Measurements from ENCODE around the gene LARP4B.

Gene LARP4B

DNA sequence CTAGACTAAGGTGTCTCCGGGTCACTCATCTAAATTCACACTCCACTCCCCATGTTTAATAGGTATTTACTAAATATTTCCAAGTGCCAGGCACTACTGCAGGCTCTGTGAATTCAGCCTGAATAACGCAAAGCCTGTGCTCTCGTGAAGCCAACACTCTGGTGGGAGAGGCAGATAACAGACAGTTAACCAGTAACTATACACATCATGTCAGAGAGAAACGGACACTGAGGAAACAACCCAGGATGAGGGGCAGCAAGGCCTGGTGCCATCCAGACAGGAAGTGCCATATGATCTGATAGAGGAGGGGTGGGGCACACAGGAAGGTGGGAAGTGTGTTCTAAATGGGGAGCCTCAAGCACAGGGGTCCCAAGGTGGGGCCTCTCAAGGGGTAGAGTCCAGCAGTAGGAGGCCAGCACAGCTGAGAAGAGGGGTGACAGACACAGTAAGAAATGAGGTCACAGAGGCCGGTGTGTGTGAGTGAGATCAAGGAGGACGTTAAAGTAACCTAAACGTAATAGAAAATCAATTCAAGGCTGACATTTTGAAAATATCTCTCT is 85.3 kb downstream of the LARP4B start:
- H3K4me3 ChIP-seq (ENCODE audit: control insufficient read depth, low read depth, low read length) = no peak overlapping the region
- no peak for DNase-seq (ENCODE audit: low read depth)
- TF ChIP-seq, protein P1, sequence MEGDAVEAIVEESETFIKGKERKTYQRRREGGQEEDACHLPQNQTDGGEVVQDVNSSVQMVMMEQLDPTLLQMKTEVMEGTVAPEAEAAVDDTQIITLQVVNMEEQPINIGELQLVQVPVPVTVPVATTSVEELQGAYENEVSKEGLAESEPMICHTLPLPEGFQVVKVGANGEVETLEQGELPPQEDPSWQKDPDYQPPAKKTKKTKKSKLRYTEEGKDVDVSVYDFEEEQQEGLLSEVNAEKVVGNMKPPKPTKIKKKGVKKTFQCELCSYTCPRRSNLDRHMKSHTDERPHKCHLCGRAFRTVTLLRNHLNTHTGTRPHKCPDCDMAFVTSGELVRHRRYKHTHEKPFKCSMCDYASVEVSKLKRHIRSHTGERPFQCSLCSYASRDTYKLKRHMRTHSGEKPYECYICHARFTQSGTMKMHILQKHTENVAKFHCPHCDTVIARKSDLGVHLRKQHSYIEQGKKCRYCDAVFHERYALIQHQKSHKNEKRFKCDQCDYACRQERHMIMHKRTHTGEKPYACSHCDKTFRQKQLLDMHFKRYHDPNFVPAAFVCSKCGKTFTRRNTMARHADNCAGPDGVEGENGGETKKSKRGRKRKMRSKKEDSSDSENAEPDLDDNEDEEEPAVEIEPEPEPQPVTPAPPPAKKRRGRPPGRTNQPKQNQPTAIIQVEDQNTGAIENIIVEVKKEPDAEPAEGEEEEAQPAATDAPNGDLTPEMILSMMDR (IDR thresholded peaks at IDR 0.05; ENCODE audit: control insufficient read depth, insufficient read depth, low read depth, low read length, missing control alignments) = no peak

DNA sequence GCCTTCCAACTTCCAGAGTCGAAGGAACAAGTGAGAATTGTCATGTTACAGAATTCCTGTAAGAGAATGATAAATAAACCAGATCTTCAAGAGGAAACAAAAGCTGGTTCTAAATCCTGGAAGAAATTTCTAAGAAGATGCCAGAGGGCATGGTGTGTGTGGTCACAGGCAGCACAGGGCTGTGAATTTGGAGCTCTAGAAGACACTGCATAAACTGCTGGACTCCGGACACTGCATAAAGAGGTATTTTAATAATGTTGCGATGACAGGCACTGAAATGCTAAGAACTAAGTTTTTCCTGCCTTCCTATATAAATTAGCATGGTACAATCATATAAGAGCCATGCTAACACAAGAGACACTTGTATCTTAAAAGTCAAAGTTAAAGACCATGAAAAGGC is 86.0 kb downstream of the LARP4B start:
- DNase-seq (ENCODE audit: low read depth) = no peak
- H3K4me3 ChIP-seq (ENCODE audit: control insufficient read depth, low read depth, low read length) = no peak overlapping the region

DNA sequence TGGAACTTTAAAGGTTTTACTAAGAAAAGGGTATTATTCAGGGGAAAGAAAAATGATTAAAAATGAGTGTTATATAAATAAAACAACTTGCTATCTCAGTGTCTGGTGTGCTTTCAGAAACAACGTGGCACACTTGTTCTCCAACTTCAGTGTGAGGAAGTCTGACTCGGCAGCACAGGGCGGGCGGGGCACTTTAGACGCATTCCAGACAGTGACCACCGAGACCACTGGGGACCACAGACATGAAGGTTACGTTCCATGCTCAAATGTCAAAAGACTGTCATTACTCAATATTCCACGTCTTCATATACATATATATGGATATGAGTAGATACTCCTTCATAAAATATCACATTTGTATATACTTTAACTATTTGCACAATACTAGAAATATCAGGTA is 87.0 kb downstream of the LARP4B start:
- TF ChIP-seq, protein P1 (IDR thresholded peaks at IDR 0.05; ENCODE audit: control insufficient read depth, insufficient read depth, low read depth, low read length, missing control alignments) = no peak
- DNase-seq (ENCODE audit: low read depth) = peak; percentile 25
- H3K4me3 ChIP-seq (ENCODE audit: control insufficient read depth, low read depth, low read length) = no peak overlapping the region

More for the DNA sequence above, 86.0 kb downstream of the LARP4B start:
- TF ChIP-seq, protein P1 (IDR thresholded peaks at IDR 0.05; ENCODE audit: control insufficient read depth, insufficient read depth, low read depth, low read length, missing control alignments) = no peak

DNA sequence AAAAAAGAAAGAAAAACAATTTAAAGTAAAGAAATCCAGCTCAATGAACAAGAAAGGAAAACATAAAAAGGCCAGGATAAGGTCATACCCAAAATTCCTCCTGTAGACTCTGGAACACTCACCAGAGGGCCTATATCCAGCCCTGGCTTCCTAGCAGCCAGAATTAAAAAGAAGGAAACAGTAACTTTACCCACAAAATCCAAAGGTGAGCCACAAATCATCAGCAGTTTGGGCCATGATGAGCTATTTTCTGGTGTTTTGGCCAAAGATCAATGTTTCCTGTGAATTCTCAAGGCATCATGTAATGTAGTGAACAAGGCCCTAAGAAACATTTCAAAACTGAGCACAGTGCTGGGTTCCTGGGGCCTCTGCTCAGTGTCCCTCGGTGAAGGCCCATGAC is 87.8 kb downstream of the LARP4B start:
- TF ChIP-seq, protein P1 (IDR thresholded peaks at IDR 0.05; ENCODE audit: control insufficient read depth, insufficient read depth, low read depth, low read length, missing control alignments) = no peak
- H3K4me3 ChIP-seq (ENCODE audit: control insufficient read depth, low read depth, low read length) = no peak overlapping the region
- DNase-seq (ENCODE audit: low read depth) = no peak

DNA sequence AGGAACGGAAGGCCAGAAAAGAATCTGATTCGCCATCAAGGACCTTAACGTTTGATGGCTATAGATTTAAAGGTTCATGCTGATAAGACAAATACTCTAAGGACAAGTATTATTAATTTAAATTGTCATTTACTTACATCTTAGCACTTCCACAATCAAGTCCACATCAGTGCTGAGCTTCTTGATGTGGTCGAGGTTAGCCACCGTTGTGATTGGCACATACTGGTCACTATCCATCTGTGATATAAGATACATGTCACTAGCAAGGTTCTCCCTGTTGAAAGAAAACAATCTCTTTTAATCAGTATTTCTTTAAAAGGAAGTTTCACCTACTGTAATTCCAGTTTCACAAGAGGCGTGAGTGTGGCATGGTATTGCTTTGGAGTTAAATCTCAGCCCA is 88.7 kb downstream of the LARP4B start:
- no peak overlapping the region for H3K4me3 ChIP-seq (ENCODE audit: control insufficient read depth, low read depth, low read length)
- no peak for DNase-seq (ENCODE audit: low read depth)
- TF ChIP-seq, protein P1 (IDR thresholded peaks at IDR 0.05; ENCODE audit: control insufficient read depth, insufficient read depth, low read depth, low read length, missing control alignments) = no peak

DNA sequence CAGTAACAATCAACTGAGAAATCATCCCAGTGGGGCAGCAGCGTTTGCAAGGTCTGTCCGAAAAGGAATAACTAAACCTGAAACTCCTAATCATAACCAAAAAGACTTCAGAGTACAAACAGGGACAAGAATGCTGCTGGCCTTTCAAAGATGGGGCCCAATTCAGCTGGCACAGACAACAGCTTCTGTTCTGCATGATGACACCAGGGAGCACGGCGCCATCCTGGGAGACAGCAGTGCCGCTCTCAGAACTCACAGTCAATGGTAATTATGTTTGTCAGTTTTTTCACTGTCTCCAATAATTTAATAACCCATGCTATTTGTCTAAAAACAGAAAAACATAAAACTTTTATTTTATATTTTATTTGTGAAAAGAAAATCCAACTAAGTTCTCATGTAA is 90.0 kb downstream of the LARP4B start:
- no peak overlapping the region for H3K4me3 ChIP-seq (ENCODE audit: control insufficient read depth, low read depth, low read length)
- no peak for DNase-seq (ENCODE audit: low read depth)
- TF ChIP-seq, protein P1 (IDR thresholded peaks at IDR 0.05; ENCODE audit: control insufficient read depth, insufficient read depth, low read depth, low read length, missing control alignments) = no peak

Data from AG09309 (cell line).